ENCODE results near the gene CLUH.
A peak's percentile ranks its signal among the peaks of the same experiment; 100 is the strongest.

The CLUH gene

DNA sequence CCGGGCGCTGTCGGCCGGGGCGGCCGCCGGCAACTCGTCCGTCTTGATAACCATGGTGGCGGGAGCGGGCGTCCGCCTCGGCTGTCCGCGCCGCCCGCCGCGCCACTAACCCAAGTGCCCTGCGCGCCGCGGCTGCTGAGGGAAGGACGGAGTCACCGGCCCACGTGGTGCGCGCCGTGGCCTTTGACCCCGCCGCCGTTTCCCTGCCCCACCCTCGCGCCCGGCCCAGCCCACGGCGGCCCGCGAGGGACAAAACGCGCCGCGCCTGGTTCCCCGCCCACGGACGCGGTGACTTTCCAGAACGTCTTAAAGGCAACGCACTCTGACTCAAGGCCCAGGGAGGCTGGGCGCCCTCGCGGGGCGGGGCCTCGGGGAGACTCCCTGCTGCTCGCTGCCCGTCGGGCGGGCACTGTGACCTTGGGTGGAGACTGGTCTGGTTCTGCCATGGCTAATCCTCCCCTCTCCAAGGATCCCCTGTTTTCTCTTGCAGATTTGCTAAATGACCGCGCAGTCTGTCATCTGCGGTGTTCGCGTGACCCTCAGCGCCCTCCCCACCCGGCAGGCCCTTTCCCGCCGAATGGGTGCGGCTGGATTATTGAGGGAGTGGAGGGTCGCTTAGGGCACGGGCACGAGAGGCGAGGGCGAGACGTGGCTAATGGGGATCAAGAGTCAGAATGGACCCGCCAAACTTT is at the start of gene CLUH:
Gene CLUH, minus strand, starts transcription at position 157 of the 692 bp plus-strand sequence. Its CDS starts 103 bp downstream, at position 54.
- TF ChIP-seq GATA1 (IDR thresholded peaks at IDR 0.05; ENCODE audit: low read depth, low read length) (no peak), POLR2A (IDR thresholded peaks at IDR 0.05; ENCODE audit: low read length) (peak; percentile 83)
- peak; percentile 98 to 99 for DNase-seq

GRCh38 chr17:2758870-2759269 is 47.3 kb upstream of the CLUH start:
- no peak for TF ChIP-seq POLR2A (IDR thresholded peaks at IDR 0.05; ENCODE audit: low read length)
- TF ChIP-seq GATA1 (IDR thresholded peaks at IDR 0.05; ENCODE audit: low read depth, low read length), result no peak
- no peak for DNase-seq

DNA sequence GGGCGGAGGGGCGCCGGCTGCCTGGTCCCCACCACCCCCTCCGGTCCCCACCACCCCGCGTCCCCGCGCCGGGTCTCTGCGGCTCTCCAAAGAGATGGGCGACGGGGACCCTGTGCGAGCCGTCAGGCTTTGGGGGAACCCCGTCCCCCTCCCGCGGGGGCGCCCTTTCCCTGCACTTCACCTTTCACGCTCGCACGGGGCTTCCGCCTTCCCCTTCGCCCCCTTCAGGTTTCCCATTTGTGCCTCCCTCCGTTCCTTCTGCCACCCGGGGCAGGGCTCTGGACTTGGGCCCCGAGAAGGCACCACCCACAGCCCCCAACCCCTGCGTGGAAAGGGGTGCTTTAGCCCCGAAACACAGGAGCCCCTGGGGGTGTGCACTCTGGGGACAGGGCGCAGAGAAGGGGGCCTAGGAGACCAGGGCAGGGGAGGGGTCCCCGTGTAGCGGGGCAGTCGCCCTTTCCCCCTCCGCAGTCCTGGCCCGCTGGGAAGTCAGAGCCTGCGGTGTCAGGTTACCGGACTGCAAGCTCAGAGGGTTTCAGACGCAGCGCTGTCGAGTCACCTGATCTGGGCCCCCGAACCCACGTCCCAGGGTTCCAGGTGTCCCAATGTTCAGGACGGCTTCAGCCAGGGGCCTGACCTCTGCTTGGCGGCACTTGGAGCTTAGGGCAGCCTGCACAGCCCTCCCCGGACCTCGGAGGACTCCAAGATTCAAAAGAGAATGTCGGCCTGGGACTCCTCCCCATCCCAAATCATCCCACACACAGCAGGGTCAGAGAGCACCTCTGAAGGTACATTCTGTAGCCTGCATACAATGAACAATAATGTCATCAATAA is 44.5 kb upstream of the CLUH start:
- no peak for DNase-seq
- TF ChIP-seq GATA1 (IDR thresholded peaks at IDR 0.05; ENCODE audit: low read depth, low read length) (no peak), POLR2A (IDR thresholded peaks at IDR 0.05; ENCODE audit: low read length) (no peak)

DNA sequence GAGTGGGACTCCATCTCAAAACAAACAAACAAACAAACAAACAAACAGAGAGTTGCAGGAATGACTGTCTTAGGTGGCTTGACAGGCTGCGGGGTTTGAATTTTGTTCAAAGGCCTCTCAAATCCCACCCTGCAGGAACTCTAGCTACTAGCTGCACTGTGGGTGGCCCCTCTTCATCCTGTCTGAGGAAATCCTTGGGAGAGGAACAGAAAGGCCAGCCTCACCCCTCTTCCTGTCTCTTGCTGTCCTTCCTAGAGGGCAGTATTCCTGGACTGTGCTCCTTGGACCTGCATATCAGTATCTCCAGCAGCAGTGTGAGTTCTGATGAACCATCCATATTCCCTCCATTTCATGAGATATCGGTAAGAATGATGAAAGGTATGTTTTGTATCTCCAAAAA is 39.9 kb upstream of the CLUH start:
- TF ChIP-seq POLR2A (IDR thresholded peaks at IDR 0.05; ENCODE audit: low read length), result no peak
- TF ChIP-seq GATA1 (IDR thresholded peaks at IDR 0.05; ENCODE audit: low read depth, low read length), result no peak

GRCh38 chr17:2750721-2751120 is 39.2 kb upstream of the CLUH start:
- DNase-seq, result no peak
- TF ChIP-seq POLR2A (IDR thresholded peaks at IDR 0.05; ENCODE audit: low read length) (no peak), GATA1 (IDR thresholded peaks at IDR 0.05; ENCODE audit: low read depth, low read length) (no peak)

More for the DNA sequence above, 39.9 kb upstream of the CLUH start:
- no peak for DNase-seq

- DNase-seq, result peak; percentile 77 to 86
- no peak for TF ChIP-seq POLR2A (IDR thresholded peaks at IDR 0.05; ENCODE audit: low read length)
- no peak for TF ChIP-seq GATA1 (IDR thresholded peaks at IDR 0.05; ENCODE audit: low read depth, low read length)
Observed at GRCh38 chr17:2749784-2750181, 38.2 kb upstream of the CLUH start.

- TF ChIP-seq GATA1 (IDR thresholded peaks at IDR 0.05; ENCODE audit: low read depth, low read length) (no peak), POLR2A (IDR thresholded peaks at IDR 0.05; ENCODE audit: low read length) (no peak)
- no peak for DNase-seq
Observed at GRCh38 chr17:2749058-2749783, 37.7 kb upstream of the CLUH start, which contains the start of gene CCDC92B. Gene CCDC92B, minus strand, starts transcription at chr17:2749652. Its CDS starts 14,507 bp downstream, at chr17:2735145.

- DNase-seq, result no peak
- TF ChIP-seq POLR2A (IDR thresholded peaks at IDR 0.05; ENCODE audit: low read length) (no peak), GATA1 (IDR thresholded peaks at IDR 0.05; ENCODE audit: low read depth, low read length) (no peak)
Observed at GRCh38 chr17:2745317-2746037, 33.9 kb upstream of the CLUH start.

GRCh38 chr17:2737693-2738092 is 26.1 kb upstream of the CLUH start:
- no peak for TF ChIP-seq GATA1 (IDR thresholded peaks at IDR 0.05; ENCODE audit: low read depth, low read length)
- TF ChIP-seq POLR2A (IDR thresholded peaks at IDR 0.05; ENCODE audit: low read length), result no peak
- no peak for DNase-seq

- no peak for TF ChIP-seq GATA1 (IDR thresholded peaks at IDR 0.05; ENCODE audit: low read depth, low read length)
- TF ChIP-seq POLR2A (IDR thresholded peaks at IDR 0.05; ENCODE audit: low read length), result no peak
- DNase-seq, result no peak
Observed at GRCh38 chr17:2736956-2737355, 25.4 kb upstream of the CLUH start.

GRCh38 chr17:2735896-2736295 is 24.3 kb upstream of the CLUH start:
- TF ChIP-seq GATA1 (IDR thresholded peaks at IDR 0.05; ENCODE audit: low read depth, low read length), result no peak
- TF ChIP-seq POLR2A (IDR thresholded peaks at IDR 0.05; ENCODE audit: low read length), result no peak
- no peak for DNase-seq

DNA sequence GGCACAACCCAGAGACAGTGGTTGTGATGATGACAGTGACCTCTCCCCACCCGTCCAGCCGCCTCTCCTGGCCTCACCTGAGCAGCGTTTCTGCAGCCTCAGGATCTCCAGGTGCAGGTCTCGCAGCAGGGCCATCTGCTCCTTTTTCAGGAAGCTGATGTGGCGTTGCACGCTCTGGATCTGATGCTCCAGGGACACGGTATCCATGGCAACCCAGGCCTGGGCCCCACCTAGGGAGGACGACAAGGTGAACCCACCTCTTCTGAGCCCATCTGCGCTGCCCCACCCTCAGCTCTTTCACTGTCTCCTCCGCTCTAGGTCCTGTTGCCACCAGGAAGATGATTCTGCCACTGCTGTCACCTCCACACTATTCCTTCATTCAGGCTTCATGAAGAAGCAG is 23.4 kb upstream of the CLUH start:
- TF ChIP-seq POLR2A (IDR thresholded peaks at IDR 0.05; ENCODE audit: low read length) (no peak), GATA1 (IDR thresholded peaks at IDR 0.05; ENCODE audit: low read depth, low read length) (no peak)
- DNase-seq, result no peak

GRCh38 chr17:2731807-2732206 is 20.2 kb upstream of the CLUH start:
- no peak for DNase-seq
- TF ChIP-seq GATA1 (IDR thresholded peaks at IDR 0.05; ENCODE audit: low read depth, low read length), result no peak
- TF ChIP-seq POLR2A (IDR thresholded peaks at IDR 0.05; ENCODE audit: low read length), result no peak

Measured in erythroblast (primary cell).